Measurements from ENCODE around the gene ATP7B.

GRCh38 chr13:51997186-51997585 lies 14.1 kb downstream of the ATP7B start:
- TF ChIP-seq POLR2AphosphoS5 (IDR thresholded peaks at IDR 0.05) (no peak), CTCF (IDR thresholded peaks at IDR 0.05) (no peak), POLR2A (IDR thresholded peaks at IDR 0.05) (no peak), EP300 (IDR thresholded peaks at IDR 0.05) (no peak)
